Forelimb muscle (tissue), 1 donor: ENCODE data around the gene TMTC4. TPM values are rescaled to one million over a fixed set of nuclear protein-coding genes. Genes with fewer than 3 reads are reported as not detected.
"Not testable (repeated sequence)": the region's sequence is repeated elsewhere in the genome, so short reads cannot be mapped to it uniquely, and the experiment has no call there.

ENCODE experiments used
- DNase-seq: peaks from one replicate; pipeline ENCODE4 v3.0.0-alpha.2; 2013; ENCODE audit warnings: low read depth
- polyA plus RNA-seq: library from polyadenylated mRNA; unstranded; fragments of 120-200 nt; gene quantifications from one replicate; pipeline ENCODE4 v1.2.1, GENCODE V29; 2013; ENCODE audit not compliant: insufficient read length

The TMTC4 gene
- polyA plus RNA-seq, 1 donor = 16.5 TPM

DNA sequence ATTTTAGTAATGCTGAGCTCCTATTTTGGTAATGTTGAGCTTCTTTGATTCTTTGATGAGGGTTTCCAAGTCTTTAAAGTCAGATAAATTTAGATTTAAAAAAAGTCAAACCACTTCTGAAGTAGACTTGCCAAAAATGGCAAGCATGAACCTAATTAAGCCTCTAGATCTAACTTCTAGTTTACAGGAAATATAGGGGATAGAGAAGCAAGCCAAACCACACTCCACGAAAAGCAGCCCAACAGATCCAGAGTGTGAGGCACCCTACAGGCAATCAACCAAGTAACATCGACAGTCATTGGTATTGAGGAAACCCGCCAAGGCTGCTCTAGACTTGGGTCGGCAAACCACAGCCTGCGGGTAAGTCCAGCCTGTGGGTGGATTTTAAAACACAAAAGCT lies 89.7 kb downstream of the TMTC4 start:
- no peak for DNase-seq

DNA sequence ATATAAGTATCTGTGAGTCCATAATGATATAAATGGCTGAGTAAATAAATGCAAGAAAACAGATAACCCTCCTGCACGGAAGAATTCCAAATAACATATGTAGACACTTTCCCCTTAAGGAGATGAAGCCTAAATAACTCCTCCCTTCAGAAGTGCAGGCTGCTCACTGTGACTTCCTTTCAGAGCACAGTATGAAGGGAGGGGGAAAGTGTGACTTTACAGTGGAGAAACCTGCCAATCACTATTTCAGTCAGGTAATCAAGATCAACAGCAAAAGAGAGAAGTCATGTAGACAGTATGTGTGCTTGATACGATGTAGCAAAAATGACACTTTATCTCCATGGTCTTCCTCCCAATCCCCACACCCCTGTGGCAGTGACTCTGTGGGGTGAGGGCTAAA lies 93.1 kb downstream of the TMTC4 start:
- DNase-seq = no peak

DNA sequence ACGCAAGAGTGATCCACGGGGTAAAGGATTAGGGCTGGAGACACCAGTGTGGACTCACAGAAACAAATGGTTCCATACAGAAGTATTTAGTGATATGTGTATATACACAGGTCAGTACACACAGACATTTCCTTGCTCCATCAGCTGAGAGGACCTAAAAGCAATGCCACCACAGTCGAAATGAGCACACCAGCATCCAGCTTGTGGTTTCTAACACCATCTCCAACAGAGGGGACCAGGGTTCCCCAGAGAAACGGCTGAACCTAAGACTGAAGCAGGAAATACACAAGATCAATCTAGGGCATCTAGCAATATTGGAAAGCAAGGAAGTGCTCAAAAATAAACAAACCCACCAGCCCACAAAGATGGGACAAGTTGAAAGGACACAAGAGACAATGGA lies 93.6 kb downstream of the TMTC4 start:
- no peak for DNase-seq

DNA sequence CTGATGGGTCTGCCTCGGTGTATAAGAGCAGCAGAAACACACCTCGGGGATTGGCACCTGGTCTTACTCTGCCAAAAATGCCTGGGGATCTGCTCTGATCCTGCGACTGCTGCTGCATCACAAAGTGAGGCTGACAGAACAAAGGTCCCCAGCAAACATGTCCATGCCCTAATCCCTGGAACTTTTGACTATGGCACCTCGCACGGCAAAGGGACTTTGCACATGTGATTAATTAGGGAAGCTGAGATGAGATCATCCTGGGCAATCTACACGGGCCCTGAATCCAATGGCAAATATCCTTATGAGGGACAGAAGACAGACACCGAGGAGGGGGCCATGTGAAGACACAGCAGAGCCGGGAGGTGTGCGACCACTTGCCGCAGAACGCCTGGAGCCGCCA lies 94.5 kb downstream of the TMTC4 start:
- DNase-seq = no peak

DNA sequence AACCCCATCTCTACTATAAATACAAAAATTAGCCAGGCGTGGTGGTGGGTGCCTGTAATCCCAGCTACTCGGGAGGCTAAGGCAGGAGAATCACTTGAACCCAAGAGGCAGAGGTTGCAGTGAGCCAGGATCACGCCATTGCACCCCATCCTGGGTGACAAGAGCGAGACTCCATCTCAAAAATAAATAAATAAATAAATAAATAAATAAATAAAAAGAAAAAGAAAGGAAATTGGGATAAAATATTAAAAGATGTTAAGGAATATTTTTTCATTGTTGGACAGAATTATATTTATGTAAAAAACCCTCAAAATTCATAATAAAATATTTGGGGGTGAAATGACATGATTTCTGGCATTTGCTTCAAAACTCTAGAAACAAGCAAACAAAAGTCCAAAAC lies 97.4 kb downstream of the TMTC4 start:
- DNase-seq = not testable (repeated sequence)

DNA sequence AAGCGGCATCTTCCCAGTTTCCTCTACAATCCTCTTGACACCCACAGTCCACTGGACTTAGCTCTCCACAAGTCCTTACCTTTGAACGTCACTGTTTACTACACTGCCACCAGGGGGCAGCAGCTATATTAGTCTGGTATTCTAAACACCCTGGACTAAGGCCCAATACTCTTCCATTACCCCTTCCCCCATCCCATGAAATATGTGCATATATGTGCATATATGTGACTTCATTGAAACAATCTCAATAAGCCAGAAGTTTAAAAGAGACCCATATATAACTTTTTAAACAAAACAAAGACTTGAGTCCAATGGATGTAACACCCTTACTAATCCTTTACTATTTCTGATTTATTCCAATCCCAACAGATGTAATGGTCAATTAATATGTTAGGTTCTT lies 101.5 kb downstream of the TMTC4 start:
- DNase-seq = no peak

DNA sequence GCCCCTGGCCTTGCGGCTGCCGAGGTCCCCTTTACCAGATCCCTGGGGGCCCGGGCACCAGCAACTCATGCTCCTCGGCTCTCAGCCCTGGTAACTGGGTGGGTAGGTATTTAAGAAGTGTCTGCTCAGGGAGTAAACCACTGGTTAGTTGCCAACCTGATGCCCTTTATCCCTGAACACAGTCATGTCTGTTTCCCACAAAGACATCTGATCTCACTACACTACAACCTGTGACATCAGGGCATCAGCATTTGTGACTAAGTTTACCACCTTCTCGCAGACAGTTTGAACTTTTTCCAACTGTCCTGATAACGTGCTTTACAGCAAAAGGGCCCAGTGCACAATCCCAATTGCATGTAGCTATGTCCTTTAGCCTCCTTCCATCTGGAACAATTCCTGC lies 108.1 kb downstream of the TMTC4 start:
- no peak for DNase-seq

DNA sequence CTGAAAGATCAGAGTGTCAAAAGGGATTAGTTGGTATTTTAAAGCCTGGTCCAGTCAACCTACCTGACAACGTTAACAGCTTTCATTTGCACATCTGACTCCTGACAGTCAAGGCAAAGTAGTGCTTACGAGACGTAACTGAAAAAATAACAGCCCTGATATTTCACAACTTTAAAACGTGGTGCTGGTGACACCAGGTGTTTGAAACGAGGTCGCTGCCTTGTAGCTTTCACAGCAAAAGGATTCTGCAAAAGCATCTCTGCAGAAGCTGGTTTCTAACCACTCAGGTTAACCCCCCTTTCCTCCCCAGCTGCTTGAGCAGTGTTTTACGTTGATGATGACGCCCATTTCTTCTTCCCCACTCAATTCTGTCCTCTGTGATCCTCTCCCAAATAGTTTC lies 109.3 kb downstream of the TMTC4 start:
- DNase-seq = no peak

DNA sequence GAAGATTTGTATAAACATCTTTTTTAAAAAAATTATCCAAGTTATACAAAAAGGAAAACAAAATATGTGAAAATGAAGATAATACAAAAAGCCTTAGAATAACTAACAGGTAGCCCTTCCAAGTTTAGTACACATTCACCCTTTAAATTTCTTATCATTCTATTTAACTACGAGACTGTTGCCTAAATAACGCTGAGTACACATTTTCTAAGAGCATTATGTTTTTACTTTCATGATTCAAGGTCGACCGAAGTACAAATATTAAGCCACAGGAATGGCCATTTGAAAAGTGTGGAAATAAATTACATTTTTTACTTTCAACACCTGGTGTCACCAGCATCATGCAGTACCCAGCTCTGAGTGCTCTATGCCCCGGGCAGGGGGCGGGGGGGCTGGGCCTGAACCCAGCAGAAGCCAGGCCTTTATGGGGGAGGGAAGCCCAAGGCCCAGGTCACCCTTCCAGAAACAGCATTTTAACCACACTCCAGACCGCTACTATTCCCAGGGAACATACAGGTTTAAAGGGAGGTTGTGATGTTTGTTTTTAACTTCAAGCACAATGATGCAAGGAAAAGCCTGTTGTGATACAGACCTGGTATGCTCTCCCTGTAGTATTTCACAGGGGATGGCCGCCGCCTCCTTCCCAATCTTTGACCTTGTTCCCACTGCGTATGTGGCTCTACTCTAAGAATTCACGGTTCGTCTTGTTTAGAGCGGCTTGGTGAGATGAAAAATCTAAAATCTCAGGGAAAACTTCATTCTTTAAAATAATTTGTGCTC lies 110.0 kb downstream of the TMTC4 start:
- no peak for DNase-seq

DNA sequence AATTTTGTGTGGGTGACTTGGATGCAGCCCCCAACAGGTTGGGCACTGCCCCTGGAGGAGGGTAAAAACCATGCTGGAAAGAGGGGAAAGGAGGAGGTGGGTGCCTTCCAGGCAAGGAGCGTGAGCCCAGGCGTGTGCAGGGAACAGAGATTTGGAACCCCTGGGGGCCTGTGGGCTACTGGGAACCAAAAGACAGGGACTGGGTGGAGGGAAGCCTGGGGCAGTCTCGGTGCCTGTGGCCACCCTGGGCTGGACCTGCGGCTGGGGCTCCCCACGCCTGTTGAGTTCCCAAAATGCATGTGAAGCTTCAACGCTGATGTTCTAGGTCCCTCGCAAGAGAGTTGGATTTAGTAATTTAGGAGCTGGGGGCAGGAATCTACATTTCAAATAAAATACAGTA lies 110.8 kb downstream of the TMTC4 start:
- no peak for DNase-seq

DNA sequence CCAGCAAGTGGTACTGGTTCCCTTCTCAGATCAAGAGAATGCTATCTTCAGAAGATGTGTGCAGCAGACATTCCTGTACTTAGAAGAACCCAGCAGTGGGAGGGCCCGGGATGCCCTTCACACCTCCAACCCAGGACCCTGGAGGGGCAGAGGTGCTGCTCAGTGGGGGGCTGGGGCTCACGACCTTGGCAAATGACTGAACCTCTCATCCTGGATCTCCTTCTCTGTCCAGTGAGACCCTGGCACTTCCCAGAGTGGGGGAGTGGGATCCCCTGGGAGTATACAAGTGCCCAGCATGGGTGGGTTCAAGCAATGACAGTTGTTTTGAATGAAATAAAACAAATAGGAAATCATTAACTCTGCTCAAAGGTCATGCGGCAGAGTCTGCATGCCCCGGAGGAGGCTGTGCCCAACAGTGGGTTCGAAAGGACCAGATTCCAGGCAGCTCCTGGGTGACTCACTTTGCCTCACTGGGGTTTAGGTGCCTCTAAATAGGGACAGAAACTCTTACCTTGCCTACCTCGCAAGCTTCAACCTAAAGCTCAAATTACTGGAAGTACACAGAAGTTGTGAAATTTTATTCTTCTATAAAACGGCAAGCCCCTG lies 112.9 kb downstream of the TMTC4 start:
- DNase-seq = no peak

DNA sequence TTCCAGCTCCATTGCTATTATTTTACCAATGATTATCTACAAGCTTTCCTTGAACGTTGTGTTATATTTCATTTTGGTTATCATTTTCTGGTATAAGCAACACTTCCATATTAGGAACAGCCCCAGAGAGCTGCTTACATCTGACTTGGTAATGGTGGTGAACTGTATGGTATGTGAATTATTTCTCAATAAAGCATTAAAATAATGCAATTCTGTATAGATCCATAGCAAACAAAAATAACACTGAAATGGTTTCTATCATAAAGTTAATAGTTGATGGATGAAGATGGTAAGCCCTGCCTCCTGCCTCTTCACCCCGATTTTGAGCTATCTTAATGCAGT lies 113.5 kb downstream of the TMTC4 start:
- DNase-seq = no peak

DNA sequence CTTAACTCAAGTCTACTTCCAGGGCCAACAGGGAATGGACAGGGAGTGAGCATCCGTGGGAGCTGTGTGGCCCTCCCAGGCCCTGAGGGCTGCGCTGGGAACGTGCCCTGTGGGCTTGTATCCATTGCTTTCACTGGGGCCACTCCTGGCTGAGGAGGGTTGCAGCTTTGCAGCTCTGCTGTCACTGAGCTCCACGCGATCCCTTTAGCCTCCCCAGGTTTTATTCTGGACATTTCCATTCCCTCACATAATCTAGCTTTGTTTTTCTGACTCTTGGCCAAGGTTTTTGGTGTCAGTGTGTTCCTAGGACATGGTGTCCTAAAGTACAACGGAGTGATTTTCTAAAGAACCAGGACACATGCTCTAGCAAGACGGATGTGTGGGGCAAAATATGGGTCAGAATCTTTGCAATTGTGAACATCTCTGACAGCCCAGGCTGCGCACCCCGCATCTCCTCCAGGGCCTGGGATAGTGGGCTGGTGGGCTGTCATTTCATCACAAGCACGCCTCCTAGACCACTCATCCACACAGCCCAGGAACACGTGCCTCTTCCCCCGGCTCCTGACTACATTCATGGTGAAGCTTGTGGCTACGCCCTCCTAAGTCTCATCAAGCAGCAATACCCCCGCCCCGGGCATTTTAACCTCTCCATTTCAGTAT lies 114.0 kb downstream of the TMTC4 start:
- no peak for DNase-seq

DNA sequence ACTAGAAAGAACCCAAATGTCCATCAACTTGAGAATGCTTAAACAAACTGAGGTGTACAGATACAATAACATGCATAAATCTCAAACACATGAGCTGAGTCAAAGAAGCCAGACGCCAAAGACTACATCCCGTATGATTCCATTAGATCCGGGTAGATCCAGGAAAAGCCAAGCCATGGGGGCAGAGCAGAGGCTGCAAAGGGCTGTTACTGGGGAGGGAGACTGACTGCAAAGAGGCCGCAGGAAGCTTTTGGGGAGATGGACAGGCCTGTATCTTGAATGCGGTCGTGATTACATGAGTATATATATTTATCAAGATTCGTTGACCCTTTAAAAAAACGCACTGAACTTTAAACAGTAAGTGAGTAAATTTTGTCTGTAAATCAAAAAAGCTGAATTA lies 114.7 kb downstream of the TMTC4 start:
- DNase-seq = no peak

Other genes with a start within 250 kb of the TMTC4 start
- gene GGACT, start 86.0 kb downstream of the TMTC4 start, polyA plus RNA-seq = 1.5 TPM